Neural crest cell (in vitro differentiated cells): ENCODE data around the gene GUCA1A. TPM values are rescaled to one million over a fixed set of nuclear protein-coding genes. Genes with fewer than 3 reads are reported as not detected.

ENCODE experiments used
- DNase-seq: peaks from one replicate; pipeline ENCODE4 v3.0.0; 2021; ENCODE audit warnings: low read depth, mixed read lengths, low spot score
- H3K27ac Mint-ChIP-seq: one replicate; pipeline ENCODE4 v1.8.0; 2021; ENCODE audit warnings: mild to moderate bottlenecking, mixed read lengths; ENCODE audit not compliant: unreplicated experiment
- H3K27me3 Mint-ChIP-seq: 2 replicates; pipeline ENCODE4 v1.8.0; 2021; ENCODE audit warnings: low read depth, mild to moderate bottlenecking, mixed read lengths
- H3K36me3 Mint-ChIP-seq: 2 replicates; pipeline ENCODE4 v1.8.0; 2021; ENCODE audit warnings: low read depth, mild to moderate bottlenecking, mixed read lengths
- H3K4me1 Mint-ChIP-seq: 2 replicates; pipeline ENCODE4 v1.8.0; 2021; ENCODE audit warnings: mixed read lengths
- H3K4me3 Mint-ChIP-seq: one replicate; pipeline ENCODE4 v1.8.0; 2021; ENCODE audit warnings: mild to moderate bottlenecking, mixed read lengths
- H3K9me3 Mint-ChIP-seq: 2 replicates; pipeline ENCODE4 v1.8.0; 2021; ENCODE audit warnings: mixed read lengths
- total RNA-seq: library from RNA; stranded (reverse); gene quantifications from 2 replicates; pipeline ENCODE4 v1.2.1, GENCODE V29; 2021
- TF ChIP-seq, protein P1 (sequence below): fragments of 200-600 bp; sonication (generic); conservative IDR thresholded peaks from 2 replicates; pipeline ENCODE4 v1.5.0; 2021; ENCODE audit warnings: antibody characterized with exemption, mild to moderate bottlenecking

Gene GUCA1A
- total RNA-seq, 1 donor from 2014 or later, result 1.3 TPM

DNA sequence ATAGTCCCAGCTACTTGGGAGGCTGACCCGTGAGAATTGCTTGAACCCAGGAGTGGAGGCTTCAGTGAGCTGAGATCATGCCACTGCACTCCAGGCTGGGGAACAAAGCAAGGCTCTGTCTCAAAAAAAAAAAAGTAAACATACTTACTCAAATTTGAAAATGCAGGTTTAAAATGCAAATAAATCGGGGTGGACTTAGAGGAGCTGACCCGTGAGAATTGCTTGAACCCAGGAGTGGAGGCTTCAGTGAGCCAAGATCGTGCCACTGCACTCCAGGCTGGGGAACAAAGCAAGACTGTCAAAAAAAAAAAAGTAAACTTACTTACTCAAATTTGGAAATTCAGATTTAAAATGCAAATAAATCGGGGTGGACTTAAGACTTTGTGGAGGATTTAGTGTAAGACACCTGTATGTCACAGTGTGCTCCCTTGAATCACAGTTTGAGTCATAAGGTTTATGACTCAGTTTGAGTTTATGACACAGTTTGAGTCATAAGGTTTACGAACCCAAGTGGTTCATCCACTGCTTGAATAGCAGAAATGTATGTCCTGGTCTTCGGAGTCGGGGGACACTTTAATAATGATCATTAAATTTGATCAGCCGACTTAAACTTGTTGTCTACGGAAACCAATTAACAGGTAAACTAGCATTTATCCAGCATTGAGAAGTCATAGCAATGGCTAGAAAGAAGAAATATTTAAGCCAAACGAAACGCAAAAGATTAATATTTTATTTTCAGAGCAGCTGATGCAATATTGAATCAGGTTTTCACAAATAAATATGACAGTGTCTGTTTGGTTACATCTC lies 51.3 kb downstream of the GUCA1A start:
- H3K4me3 Mint-ChIP-seq, result no peak overlapping the region

DNA sequence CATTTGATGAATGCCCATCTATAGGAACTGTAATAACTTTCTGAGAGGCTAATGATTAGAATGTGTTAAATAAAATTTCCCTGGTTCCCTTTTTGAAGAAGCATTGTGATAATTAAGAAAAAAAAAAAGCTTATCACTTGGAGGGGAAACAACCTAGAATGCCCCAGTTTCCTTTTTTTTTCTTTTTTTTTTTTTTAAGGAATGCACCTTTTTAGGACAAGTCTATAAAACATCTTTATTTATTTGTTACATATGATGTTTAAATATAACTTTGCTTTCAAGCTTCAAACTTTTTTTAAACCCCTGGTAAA lies 51.8 kb downstream of the GUCA1A start:
- H3K36me3 Mint-ChIP-seq, result no peaks in the 10 kb centered on the region
- H3K9me3 Mint-ChIP-seq, result no peaks in the 10 kb centered on the region
- H3K4me1 Mint-ChIP-seq, result no peaks in the 10 kb centered on the region
- DNase-seq, result no peak
- TF ChIP-seq, protein P1, sequence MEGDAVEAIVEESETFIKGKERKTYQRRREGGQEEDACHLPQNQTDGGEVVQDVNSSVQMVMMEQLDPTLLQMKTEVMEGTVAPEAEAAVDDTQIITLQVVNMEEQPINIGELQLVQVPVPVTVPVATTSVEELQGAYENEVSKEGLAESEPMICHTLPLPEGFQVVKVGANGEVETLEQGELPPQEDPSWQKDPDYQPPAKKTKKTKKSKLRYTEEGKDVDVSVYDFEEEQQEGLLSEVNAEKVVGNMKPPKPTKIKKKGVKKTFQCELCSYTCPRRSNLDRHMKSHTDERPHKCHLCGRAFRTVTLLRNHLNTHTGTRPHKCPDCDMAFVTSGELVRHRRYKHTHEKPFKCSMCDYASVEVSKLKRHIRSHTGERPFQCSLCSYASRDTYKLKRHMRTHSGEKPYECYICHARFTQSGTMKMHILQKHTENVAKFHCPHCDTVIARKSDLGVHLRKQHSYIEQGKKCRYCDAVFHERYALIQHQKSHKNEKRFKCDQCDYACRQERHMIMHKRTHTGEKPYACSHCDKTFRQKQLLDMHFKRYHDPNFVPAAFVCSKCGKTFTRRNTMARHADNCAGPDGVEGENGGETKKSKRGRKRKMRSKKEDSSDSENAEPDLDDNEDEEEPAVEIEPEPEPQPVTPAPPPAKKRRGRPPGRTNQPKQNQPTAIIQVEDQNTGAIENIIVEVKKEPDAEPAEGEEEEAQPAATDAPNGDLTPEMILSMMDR, result no peak
- no peak overlapping the region for H3K4me3 Mint-ChIP-seq
- H3K27ac Mint-ChIP-seq, result no peak overlapping the region
- H3K27me3 Mint-ChIP-seq, result no peaks in the 10 kb centered on the region

More for the DNA sequence above, 51.3 kb downstream of the GUCA1A start:
- H3K27ac Mint-ChIP-seq, result no peak overlapping the region
- no peaks in the 10 kb centered on the region for H3K4me1 Mint-ChIP-seq
- TF ChIP-seq, protein P1, result no peak
- H3K36me3 Mint-ChIP-seq, result no peaks in the 10 kb centered on the region
- no peaks in the 10 kb centered on the region for H3K9me3 Mint-ChIP-seq
- no peak for DNase-seq
- H3K27me3 Mint-ChIP-seq, result no peaks in the 10 kb centered on the region

DNA sequence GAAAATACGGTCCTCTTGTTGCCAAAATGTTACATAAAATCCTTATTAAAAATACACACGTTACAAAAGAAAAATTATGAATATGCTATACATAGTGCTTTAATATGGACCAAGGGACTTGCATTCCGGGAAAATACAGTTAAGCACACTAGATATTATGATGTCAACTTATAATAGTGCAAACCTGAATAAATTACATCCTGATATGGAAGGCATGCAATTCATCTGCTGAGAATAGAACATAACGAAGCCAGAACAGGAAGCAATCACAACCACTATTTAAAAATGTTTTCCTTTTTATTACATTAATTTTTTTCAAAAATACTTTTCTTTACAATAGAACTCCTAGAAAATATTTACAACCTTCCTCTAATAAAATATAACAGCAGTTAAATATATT lies 52.3 kb downstream of the GUCA1A start:
- H3K4me1 Mint-ChIP-seq, result no peaks in the 10 kb centered on the region
- no peak for DNase-seq

DNA sequence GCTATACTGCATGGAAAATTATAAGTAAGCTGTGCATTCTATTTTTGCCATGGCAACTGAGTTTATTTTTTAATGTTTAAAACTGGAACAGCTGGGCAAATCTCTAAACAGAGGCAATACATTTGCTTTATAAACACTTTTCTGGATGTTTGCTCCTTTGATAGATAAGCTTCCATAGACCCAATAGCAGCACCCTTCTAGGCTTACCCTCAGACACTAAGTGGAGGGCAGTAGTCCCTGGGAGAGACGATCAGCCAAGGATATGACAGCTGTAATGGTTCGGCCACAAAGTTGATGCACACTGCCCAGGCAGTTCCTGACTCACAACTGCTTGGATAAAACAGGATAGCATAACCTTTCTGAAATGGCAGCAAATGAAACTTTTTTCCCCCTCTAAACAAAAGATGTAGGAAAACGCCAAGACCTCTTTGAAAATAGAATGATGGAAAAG lies 53.0 kb downstream of the GUCA1A start:
- no peaks in the 10 kb centered on the region for H3K9me3 Mint-ChIP-seq
- no peaks in the 10 kb centered on the region for H3K4me1 Mint-ChIP-seq
- no peak overlapping the region for H3K4me3 Mint-ChIP-seq
- no peaks in the 10 kb centered on the region for H3K27me3 Mint-ChIP-seq
- H3K27ac Mint-ChIP-seq, result no peak overlapping the region
- DNase-seq, result no peak
- H3K36me3 Mint-ChIP-seq, result no peaks in the 10 kb centered on the region
- TF ChIP-seq, protein P1, result no peak

More for the DNA sequence above, 52.3 kb downstream of the GUCA1A start:
- Mint-ChIP-seq H3K9me3 (no peaks in the 10 kb centered on the region), H3K4me3 (no peak overlapping the region), H3K27me3 (no peaks in the 10 kb centered on the region), H3K36me3 (no peaks in the 10 kb centered on the region), H3K27ac (no peak overlapping the region)
- TF ChIP-seq, protein P1, result no peak

DNA sequence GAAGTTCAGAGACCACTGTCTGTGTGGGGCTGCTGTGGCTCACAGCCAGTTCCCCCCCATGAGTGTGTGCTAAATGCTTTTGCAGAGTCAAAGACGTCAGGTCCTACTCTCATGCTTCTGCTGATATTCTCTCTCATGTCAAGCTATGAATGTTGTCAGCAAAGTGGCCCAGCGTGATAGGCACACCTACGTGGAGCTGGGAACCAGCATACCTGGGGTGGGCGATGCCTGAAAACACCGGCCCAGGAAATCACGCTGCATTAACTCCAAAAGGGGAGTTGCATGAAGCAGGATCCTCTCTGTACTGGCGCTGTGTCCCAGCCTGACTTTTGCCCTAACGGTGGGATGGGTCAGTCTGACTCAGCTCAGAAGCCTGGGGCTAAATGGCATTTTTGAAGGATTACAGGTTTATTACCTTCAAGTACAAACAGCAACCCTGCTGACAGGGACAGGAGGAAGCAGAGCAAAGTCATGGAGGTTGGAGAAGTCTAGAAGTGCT lies 53.5 kb downstream of the GUCA1A start:
- no peaks in the 10 kb centered on the region for H3K9me3 Mint-ChIP-seq
- no peak for DNase-seq
- no peak overlapping the region for H3K27ac Mint-ChIP-seq
- H3K4me3 Mint-ChIP-seq, result no peak overlapping the region
- H3K36me3 Mint-ChIP-seq, result no peaks in the 10 kb centered on the region
- H3K4me1 Mint-ChIP-seq, result no peaks in the 10 kb centered on the region
- TF ChIP-seq, protein P1, result no peak
- no peaks in the 10 kb centered on the region for H3K27me3 Mint-ChIP-seq
